GOT3 (cell line): ENCODE data around the gene TMPRSS9.
"Not testable (repeated sequence)": the region's sequence is repeated elsewhere in the genome, so short reads cannot be mapped to it uniquely, and the experiment has no call there.

Experiments
- DNase-seq: peaks from one replicate; lab custom pipeline; 2025; ENCODE audit warnings: mixed read lengths; lab: John Stamatoyannopoulos, UW

Gene TMPRSS9

GRCh38 chr19:2438178-2438577 is 78.1 kb downstream of the TMPRSS9 start:
- no peak for DNase-seq

GRCh38 chr19:2440515-2440914 is 80.5 kb downstream of the TMPRSS9 start:
- no peak for DNase-seq

GRCh38 chr19:2441096-2441752 is 81.2 kb downstream of the TMPRSS9 start:
- DNase-seq, result no peak

GRCh38 chr19:2443116-2443784 is 83.2 kb downstream of the TMPRSS9 start:
- DNase-seq, result no peak

- DNase-seq, result no peak
Measured at GRCh38 chr19:2443785-2444182, 83.7 kb downstream of the TMPRSS9 start.

GRCh38 chr19:2444251-2445002 is 84.4 kb downstream of the TMPRSS9 start:
- DNase-seq, result no peak

- DNase-seq, result no peak
Measured at GRCh38 chr19:2446381-2446780, 86.3 kb downstream of the TMPRSS9 start.

GRCh38 chr19:2449019-2449418 is 89.0 kb downstream of the TMPRSS9 start:
- DNase-seq, result no peak

- no peak for DNase-seq
Measured at GRCh38 chr19:2451138-2451537, 91.1 kb downstream of the TMPRSS9 start.

GRCh38 chr19:2451741-2452140 is 91.7 kb downstream of the TMPRSS9 start:
- DNase-seq, result no peak

- no peak for DNase-seq
Measured at GRCh38 chr19:2453431-2454025, 93.5 kb downstream of the TMPRSS9 start.

- no peak for DNase-seq
Measured at GRCh38 chr19:2454199-2454961, 94.3 kb downstream of the TMPRSS9 start.

GRCh38 chr19:2454962-2455850 is 95.1 kb downstream of the TMPRSS9 start:
- no peak for DNase-seq

- DNase-seq, result no peak
Measured at GRCh38 chr19:2455851-2456570, 95.9 kb downstream of the TMPRSS9 start.

- DNase-seq, result no peak
Measured at GRCh38 chr19:2457394-2458037, 97.5 kb downstream of the TMPRSS9 start.

- DNase-seq, result no peak
Measured at GRCh38 chr19:2458054-2458453, 98.0 kb downstream of the TMPRSS9 start.

GRCh38 chr19:2458776-2459175 is 98.7 kb downstream of the TMPRSS9 start:
- not testable (repeated sequence) for DNase-seq

- no peak for DNase-seq
Measured at GRCh38 chr19:2460245-2460644, 100.2 kb downstream of the TMPRSS9 start.

- peak; percentile 30 for DNase-seq
Measured at GRCh38 chr19:2461751-2462634, 101.9 kb downstream of the TMPRSS9 start.
